GM06990 (cell line): ENCODE results near the gene HAUS7.

Experiments
- DNase-seq: peaks from one replicate; pipeline ENCODE4 v3.0.0-alpha.2; 2011; ENCODE audit not compliant: insufficient read length; ENCODE audit errors: extremely low read depth
- H3K27me3 ChIP-seq: replicated peaks from 2 replicates; pipeline ENCODE4 v1.6.0; 2011; ENCODE audit warnings: low read length; ENCODE audit not compliant: control insufficient read depth, insufficient read depth
- H3K36me3 ChIP-seq: 2 replicates; pipeline ENCODE4 v1.5.1; 2011; ENCODE audit warnings: low read length; ENCODE audit not compliant: control insufficient read depth, insufficient read depth
- H3K4me3 ChIP-seq: replicated peaks from 2 replicates; pipeline ENCODE4 v1.5.1; 2011; ENCODE audit warnings: low read depth, mild to moderate bottlenecking, control low read depth, low read length
- CTCF ChIP-seq: IDR thresholded peaks from 2 replicates; pipeline ENCODE4 v1.5.1; 2011; ENCODE audit warnings: low read length, control low read depth, mild to moderate bottlenecking, inconsistent platforms; ENCODE audit not compliant: insufficient read depth, poor library complexity, severe bottlenecking

HAUS7 gene

GRCh38 chrX:153488231-153488914 lies 18.0 kb upstream of the HAUS7 start:
- Histone ChIP-seq H3K36me3 (no peaks in the 10 kb centered on the region), H3K4me3 (no peak overlapping the region), H3K27me3 (no peaks in the 10 kb centered on the region)
- no peak for DNase-seq
- no peak for TF ChIP-seq CTCF

- Histone ChIP-seq H3K36me3 (no peaks in the 10 kb centered on the region), H3K4me3 (no peak overlapping the region), H3K27me3 (no peaks in the 10 kb centered on the region)
- no peak for TF ChIP-seq CTCF
- DNase-seq = no peak
Measured at GRCh38 chrX:153487590-153488071, 17.3 kb upstream of the HAUS7 start.

- TF ChIP-seq CTCF = no peak
- Histone ChIP-seq H3K4me3 (no peak overlapping the region), H3K27me3 (no peaks in the 10 kb centered on the region), H3K36me3 (no peaks in the 10 kb centered on the region)
- no peak for DNase-seq
Measured at GRCh38 chrX:153486171-153486570, 15.8 kb upstream of the HAUS7 start.

GRCh38 chrX:153485396-153486080 lies 15.2 kb upstream of the HAUS7 start:
- no peaks in the 10 kb centered on the region for H3K36me3 ChIP-seq
- no peak for TF ChIP-seq CTCF
- no peaks in the 10 kb centered on the region for H3K27me3 ChIP-seq
- H3K4me3 ChIP-seq = no peak overlapping the region
- no peak for DNase-seq

GRCh38 chrX:153482376-153483015 lies 12.1 kb upstream of the HAUS7 start:
- no peak for TF ChIP-seq CTCF
- H3K27me3 ChIP-seq = no peaks in the 10 kb centered on the region
- DNase-seq = no peak

More at GRCh38 chrX:153482376-153483015, 12.1 kb upstream of the HAUS7 start:
- no peaks in the 10 kb centered on the region for H3K36me3 ChIP-seq
- no peak overlapping the region for H3K4me3 ChIP-seq
